GDM1 (cell line): Measurements from ENCODE around the gene GATA1.

Experiments
- DNase-seq: peaks from one replicate; lab custom pipeline; 2025; lab: John Stamatoyannopoulos, UW

Gene GATA1

DNA sequence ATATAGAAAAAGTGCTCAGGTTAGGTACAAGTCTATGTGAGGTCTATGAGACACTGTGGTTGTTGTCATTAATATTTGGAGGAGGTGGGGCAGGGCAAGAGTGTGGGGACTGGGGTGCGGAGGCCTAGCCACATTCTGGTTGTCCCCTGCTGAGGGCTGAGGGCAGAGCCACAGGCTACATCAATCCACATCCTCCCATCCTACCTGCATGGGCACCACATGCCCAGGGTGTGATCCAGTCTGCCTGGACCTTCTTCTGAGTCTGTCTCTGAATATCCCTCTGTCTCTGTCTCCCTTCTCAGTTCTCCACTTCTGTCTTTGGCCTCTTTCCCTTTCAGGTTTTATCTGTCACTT, 1.2 kb upstream of the GATA1 start:
- DNase-seq = no peak

DNA sequence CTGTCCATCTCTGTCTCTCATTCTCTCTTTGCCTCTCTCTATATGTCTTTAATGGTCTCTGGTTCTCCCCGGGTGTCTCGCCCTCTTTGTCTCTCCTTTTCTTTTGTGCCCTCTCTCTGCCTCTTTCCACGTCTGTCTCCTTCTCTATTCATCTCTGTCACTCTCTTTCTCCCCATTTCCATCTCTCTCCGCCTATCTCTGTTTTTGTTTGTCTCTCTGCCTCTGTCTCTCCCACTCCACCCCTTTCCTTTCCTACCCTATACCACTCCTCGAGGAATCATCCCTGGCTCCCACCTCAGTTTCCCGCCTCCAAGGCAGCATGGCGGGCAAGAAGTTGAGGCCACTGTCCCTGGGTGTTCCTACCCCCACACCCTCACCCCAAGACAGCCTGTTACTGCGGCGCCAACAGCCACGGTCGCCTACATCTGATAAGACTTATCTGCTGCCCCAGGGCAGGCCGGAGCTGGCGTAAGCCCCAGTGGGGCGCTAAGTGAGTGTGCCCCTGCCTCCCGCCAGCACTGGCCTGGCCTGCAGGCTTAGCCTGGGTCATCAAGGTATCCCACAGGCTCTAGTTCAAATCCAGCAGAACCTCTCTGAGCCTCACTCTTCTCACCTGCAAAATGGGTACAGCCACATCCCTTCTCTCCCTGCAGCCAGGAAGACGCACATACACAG, 713 bp upstream of the GATA1 start:
- no peak for DNase-seq

DNA sequence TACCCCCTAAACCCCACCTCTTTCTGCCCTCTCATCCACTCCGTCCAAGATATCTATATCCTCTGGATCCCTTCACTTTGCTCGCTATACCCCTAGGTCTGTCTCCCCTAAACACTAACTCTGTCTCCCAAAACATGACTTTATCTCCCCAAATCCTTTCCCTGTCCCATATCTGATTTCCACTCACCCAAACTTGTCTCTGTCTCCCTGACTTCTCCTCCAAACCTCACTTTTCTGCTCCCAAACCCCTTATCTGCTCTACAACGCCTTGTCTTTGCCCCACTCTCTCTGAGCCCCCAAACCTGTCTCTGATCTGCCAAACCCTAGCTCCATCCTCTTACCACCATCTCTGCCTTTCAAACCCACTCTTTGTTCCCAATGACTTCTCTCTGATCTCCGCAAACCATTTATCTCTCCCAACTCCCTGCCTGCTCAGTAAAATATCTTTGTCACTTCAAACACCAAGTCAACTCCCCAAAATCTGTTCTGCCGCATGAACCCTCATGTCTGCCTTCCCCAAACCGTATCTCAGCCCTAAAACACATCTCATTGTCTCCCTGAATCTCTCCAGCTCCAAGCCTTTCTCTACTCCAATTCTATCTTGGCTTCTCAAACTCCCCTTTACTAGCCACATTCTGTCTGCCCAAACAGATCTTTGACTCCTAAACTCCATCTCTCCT, 575 bp downstream of the GATA1 start:
- DNase-seq = no peak

DNA sequence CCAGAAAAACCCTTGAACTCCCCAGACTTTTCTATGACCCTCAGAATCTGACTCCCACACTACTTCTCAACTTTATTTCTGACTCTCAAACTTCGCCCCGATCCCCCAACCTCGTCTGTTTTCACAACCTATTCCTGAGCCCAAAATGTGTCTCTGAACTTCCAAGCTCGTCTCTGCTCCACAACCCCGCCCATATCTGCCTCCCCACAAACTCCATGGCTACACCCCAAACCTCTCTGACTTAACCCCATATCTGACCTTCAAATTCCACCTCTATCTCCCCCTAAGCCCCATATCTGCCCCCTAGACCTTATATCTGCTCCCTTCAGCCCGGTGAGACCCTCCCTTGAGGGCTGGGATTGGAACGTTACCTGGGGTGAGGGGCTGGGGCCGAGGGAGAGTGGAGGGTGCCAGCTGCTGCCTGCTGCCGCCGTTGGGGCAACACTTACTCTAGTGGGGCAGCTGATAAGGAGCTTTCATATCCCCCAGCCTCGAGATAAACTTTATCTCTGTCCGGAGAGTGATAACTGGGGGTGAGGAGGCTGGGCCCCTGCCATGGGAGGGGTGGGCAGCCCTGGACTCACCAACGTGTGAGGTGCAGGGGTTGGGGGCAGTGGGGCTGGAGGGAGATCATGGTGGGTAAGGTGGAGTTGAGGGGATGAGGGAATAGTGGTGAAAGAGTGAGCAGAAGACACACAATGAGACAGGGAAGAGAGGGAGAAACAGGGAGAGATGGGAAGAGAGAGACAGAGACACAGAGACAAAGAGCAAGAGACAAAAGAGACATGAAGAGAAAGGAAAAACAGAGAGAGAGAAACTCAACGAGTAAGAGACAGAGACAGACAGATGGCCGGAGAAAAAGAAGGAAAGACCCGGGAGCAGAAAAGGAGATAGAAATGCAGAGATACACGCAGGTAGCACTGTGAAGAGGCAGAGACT, 1.4 kb downstream of the GATA1 start:
- DNase-seq = no peak

DNA sequence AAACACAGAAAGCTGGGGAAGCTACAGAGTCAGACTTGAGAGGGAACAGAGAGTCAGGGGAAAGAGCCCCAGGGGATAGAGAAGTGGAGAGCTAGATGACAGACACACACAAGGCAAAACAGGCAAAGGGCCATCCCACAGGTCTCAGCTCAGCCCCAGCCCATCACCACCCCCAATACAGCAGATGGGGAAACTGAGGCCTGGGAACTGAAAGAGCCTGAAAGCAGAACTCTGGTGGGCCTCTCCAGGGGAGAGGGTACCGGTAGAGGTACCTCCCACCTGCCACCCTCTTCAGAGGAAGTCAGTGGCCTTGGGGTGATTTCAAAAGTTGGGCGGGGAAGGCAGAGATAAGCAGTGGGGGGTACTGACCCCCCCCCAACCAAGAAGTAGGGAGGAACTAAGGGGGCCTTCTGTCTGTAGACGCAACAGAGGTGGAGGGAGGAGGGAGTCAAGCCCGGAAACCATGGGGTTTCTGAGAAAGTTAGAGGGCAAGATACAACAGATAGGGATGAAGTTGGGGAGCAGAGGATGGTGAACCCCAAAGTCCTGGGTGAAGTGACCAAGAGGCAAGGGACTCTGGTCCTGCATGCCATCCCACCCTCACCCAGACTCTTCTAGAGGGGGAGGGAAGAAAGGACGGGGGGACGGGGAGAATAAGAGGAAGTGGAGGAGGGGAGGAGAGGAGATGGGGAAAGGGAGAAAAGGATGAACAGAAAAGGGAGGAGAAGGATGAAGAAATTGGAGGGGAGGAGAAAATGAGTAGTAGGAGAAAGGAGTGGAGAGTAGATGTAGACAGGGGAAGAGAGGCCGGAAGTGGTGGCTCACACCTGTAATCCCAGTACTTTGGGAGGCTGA, 3.2 kb downstream of the GATA1 start:
- no peak for DNase-seq

DNA sequence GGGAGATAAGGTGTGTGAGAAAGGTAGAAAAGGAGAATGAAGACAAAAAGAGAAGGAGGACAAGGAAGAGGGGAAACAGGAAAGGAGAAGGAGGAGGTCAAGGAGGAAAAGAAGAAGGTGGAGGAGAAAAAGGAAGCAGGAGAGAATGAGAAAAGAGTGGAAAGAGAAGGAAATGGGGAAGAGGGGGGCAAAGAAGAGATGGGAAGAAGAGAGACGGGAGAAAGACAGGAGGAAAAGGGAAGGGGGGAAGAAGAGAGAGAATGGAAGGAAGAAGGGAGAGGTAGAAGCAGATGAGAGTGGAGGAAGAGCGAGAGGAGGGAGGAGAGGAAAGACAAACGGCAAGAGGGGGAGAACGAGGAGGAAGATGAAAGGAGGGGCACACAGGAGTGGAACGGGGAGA, 4.1 kb downstream of the GATA1 start:
- no peak for DNase-seq

DNA sequence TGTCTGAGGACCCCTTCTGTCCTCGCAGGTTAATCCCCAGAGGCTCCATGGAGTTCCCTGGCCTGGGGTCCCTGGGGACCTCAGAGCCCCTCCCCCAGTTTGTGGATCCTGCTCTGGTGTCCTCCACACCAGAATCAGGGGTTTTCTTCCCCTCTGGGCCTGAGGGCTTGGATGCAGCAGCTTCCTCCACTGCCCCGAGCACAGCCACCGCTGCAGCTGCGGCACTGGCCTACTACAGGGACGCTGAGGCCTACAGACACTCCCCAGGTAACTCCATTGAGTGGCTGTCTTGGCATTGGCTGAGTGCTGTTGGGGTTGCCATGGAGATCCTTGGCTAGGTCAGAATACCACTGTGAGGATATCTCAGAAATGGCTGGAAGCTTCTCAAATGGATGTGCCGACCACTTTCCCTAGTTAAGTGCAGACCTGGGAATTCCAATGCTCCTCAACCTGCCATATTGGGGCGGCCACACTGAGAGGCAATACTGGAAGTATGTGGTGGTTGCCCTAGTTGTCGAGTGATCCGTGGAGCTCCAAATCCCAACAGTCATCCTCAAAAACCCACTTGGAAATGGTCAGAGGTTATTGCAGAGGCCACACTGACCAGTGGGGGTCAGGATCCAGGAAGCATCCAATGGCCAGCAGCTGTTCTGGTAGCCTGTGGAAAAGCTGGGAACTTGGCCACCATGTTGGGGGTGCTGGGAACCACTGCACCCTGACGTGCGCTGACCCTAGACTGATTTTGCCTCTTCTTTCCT, 4.9 kb downstream of the GATA1 start:
- DNase-seq = no peak

DNA sequence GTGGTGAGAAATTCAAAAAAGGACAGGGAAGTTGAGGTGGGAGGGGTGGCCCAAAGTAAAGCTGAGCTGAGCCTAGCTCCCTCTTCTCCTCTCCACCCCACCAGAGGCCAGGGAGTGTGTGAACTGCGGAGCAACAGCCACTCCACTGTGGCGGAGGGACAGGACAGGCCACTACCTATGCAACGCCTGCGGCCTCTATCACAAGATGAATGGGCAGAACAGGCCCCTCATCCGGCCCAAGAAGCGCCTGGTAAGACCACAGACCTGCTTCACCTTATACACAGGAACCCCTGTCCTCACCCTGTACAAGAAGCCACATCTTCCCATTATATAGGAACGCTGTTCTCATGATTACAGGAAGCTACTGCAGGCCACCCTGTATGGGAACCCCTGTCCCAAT, 5.8 kb downstream of the GATA1 start:
- no peak for DNase-seq

DNA sequence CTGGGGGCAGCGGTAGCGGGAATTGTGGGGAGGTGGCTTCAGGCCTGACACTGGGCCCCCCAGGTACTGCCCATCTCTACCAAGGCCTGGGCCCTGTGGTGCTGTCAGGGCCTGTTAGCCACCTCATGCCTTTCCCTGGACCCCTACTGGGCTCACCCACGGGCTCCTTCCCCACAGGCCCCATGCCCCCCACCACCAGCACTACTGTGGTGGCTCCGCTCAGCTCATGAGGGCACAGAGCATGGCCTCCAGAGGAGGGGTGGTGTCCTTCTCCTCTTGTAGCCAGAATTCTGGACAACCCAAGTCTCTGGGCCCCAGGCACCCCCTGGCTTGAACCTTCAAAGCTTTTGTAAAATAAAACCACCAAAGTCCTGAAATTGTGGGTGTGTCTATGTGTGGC, 7.5 kb downstream of the GATA1 start:
- DNase-seq = no peak

DNA sequence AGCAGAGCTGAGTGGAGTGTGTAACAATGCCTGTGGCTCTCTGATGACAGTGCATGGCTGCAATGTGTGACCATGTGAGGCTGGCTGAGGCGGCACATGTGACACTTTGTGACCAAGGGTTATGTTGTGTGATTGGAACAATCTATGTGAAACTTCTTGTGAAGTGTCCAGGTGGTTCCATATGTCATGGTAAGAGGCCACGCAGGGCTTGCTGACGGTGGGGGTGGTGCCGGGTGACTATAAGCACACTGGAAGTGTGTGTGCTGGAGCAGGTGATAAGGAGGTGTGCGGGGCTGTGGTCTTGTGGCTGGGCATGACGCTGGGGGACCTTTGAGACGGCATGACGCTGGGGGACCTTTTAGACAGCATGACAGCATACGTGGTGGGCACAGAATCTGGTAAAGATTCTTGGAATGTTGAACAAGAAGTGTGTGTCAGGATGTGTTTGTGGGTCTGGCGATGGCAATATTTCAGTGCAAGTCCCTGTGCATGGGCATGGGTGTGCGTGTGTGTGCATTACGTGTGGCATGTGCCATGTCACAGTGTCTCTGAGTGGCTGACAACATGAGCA, 8.0 kb downstream of the GATA1 start:
- DNase-seq = no peak

DNA sequence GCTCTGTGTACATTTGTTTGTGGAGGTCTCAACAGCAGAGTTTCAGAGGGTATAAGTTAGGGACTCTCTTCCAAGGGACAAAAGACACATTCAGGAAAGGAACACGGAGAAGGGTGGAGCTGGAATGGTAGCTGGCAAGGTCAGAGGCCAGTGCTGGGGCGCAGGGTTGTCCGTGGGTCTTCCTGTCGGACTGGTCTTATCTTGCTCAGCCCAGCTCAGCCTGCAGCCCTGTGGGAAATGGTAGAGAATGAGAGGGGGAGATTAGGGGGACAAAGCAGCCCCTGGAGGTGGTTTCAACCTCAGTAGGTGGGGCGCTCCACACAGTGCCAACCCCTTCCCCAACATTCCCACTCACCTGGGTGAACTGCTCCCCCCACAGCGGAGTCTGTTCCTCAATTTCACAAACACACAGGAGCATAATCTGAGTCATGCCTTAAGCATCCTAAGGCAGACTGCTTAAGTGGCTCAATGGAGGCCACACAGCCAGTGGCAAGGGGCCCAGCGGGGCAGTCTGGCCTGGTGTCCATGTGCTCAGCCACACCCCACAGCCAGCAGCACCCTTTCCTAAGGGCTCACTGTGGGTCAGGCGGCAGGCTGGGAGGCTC, 8.6 kb downstream of the GATA1 start:
- no peak for DNase-seq

DNA sequence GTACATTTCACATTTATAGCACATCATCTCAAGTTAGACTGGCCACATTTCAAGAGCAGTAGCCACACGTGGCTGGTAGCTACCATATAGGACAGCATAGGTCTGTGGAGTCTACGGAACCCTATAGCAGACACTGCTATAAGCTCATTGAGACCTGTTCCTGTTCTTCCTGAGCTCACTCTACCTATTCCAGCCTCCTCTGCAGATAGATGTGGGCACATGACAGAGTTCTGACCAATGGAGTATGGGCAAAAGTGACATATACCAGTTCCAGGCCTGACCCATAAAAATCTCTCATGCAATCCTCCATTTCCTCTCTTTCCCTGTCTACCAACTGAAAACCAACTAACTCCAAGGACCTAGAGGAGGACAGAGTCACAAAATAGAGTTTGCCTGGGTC, 11.9 kb downstream of the GATA1 start:
- DNase-seq = no peak

DNA sequence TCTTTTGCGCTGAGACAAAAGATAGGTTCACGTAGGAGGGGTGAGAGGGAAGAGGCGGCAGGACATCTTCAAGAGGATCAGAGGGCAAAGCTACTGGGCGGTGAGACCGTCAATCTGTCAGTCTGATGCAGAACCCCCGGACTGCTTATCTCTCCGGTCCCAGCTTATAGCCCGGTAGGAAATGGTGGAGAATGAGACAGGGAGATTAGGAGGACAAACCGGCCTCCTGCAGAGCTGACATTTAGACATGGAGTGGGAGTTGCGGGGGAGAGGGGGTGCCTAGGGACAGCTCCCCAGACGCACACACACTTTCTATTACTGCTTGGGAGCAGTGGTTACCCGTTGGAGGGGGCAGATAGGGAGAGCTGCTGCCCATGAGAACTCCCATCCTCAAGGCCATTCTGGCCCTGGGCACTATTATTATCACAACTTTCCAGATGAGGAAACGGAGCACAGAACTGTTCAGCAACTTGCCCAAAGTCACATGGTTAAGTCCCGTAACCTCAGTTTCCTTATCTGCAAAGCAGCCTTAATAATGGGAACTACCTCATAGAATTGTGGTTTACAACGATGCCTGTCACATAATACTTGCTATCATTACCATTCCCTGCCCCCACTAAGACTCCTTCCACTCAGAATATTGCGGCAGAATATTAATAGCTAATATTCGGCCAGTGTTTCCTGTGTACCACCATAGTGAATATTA, 14.3 kb downstream of the GATA1 start:
- peak; percentile 17 for DNase-seq

DNA sequence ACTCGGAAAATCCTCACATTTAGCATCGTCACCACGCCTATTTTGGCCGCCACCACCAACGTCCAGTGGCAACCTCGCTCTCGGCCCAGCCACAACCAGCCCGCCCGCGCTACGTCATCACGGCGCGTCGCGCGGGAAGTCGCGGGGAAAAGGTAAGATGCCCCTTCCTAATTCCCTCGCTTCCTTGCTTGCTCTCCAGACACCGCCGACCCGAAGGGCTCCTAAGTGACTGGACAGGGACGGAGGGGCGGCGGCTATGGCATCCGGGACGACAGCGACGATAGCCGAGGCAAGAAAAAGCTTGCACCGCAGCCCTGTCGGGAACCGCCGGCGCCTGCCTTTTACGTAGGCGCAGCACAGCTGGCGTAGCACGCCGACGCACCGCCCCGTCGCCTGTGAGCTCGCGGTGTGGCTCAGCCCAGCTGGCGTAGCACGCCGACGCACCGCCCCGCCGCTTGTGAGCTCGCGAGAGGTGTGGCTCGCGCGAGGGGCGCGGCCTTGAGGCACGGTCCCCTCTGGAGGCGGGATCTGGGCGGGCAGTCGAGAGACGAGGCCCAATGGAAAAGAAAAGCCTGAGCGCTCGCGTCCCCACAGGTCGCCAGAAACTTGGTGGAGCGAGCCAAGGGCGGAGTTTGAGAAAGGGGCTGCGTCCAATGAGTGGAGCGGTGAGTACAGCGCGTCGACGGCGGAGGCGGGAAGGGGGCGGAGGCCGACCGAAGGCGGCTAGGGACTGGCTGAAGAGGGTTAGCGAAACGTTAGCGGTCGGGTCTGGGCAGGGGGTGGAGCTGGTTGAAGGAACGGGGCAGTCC, 15.1 kb downstream of the GATA1 start, which contains the start of gene HDAC6:
Gene HDAC6 (plus strand): TSS at position 788 of the 809 bp plus-strand sequence. CDS start 626 bp downstream, outside the sequence.
- peak; percentile 98 for DNase-seq

DNA sequence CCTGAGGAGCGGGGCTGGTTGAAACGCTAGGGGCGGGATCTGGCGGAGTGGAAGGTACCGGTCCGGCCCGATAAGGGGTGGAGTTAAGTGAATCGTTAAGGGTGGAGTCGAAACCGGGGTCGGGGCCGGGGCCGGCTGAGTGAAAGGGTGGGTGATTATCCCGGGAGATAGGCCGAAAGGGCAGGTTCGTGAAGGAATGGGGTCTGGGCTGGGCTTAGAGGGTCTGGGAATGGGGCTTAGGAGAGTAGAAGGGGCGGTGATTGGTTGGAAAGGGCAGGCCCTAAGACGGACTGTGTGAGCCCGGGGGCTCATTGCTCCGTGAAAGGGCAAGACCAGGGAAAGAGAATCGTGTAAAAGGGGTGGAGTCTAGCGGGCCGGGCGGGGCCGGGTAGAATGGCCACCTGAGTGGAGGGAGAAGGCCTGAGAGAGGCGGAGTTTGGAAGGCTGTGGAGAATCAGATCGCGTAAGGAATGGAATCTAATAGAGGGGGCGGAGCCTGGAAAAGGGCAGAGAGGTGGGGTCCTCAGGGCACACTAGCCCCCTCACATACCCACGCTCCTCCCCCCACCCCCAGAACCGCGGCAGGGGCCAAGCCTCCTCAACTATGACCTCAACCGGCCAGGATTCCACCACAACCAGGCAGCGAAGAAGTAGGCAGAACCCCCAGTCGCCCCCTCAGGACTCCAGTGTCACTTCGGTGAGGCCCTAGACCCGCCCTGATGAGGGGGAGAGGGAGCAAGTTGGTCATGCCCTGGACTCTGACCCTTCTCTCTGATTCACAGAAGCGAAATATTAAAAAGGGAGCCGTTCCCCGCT, 15.9 kb downstream of the GATA1 start:
- peak; percentile 67 for DNase-seq

DNA sequence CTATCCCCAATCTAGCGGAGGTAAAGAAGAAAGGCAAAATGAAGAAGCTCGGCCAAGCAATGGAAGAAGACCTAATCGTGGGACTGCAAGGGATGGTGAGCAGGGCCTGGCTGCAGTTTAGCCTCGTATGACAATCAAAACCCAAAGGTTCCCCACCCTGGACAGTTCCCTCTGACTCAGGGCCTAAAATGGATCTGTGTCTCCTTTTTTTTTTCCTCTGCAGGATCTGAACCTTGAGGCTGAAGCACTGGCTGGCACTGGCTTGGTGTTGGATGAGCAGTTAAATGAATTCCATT, 16.5 kb downstream of the GATA1 start:
- DNase-seq = no peak

DNA sequence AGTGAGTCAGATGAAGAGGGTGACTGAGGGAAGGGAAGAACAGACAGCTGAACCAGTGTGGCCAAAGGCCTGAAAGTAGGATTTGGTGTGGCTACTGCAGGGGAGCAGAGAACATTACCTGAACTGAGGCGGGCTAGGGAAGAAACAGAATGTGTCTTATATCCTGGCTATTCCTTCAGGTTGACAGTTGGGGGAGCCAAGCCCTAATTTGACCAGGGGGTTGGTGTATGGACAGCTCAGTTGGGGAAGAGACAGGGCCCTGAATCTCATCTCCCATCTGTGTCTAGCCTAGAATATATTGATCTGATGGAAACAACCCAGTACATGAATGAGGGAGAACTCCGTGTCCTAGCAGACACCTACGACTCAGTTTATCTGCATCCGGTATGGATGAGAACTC, 19.7 kb downstream of the GATA1 start:
- DNase-seq = no peak

DNA sequence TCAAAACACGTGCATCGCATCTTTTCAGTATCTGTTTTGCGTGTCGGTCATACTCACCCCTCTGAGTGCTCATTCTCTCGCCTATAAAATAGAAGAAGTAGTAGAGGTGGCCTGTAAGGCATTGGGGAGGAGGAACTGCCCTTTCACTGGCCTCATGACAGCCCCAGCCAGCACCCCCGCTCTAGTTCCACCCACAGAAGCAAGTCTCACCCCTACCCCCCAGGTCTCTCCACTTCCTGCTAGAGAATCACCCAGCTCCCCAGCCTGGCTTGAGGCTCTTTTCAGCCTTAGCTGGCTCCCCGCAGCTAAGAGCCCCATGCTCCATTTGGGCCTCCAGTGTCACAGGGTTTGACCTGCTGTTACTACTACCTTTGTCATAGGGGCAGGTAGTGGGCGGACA, 27.3 kb downstream of the GATA1 start:
- DNase-seq = no peak
